OCI-LY7 (cell line): ENCODE measurements around the gene OGDH. TPM values are rescaled to one million over a fixed set of nuclear protein-coding genes. Genes with fewer than 3 reads are reported as not detected.

Experiments used
- BruUV-seq: library from RNA; stranded (reverse); fragments of 400-500 nt; replicated peaks from 2 replicates; lab custom pipeline; 2021; lab: Mats Ljungman, UMichigan
- CTCF ChIA-PET: fragments of 300-600 bp; sonication (Branson Sonifier 250); formaldehyde crosslinking; loops from one replicate; lab custom pipeline; 2022; ENCODE audit warnings: antibody characterized with exemption; ENCODE audit not compliant: unreplicated experiment; lab: Charles Lee
- POLR2A ChIA-PET: fragments of 300-600 bp; sonication (Branson Sonifier 250); formaldehyde crosslinking; loops from one replicate; lab custom pipeline; 2022; ENCODE audit warnings: antibody characterized with exemption; lab: Charles Lee
- DNase-seq: peaks from one replicate; pipeline ENCODE4 v3.0.0-alpha.2; 2015; ENCODE audit warnings: low spot score
- H2AFZ ChIP-seq: fragments of 200-600 bp; sonication (generic), shearing (Covaris generic); 2 replicates; pipeline ENCODE4 v1.6.1; 2014; ENCODE audit warnings: mild to moderate bottlenecking, antibody characterized with exemption, low read length, moderate library complexity
- H3K27ac ChIP-seq: fragments of 200-600 bp; sonication (generic); 2 replicates; pipeline ENCODE4 v1.5.1; 2014; ENCODE audit warnings: mixed run types, low read depth, mild to moderate bottlenecking, moderate library complexity, low read length, inconsistent platforms; ENCODE audit not compliant: poor library complexity, severe bottlenecking
- H3K36me3 ChIP-seq: fragments of 200-600 bp; sonication (generic); 2 replicates; pipeline ENCODE4 v1.6.1; 2014; ENCODE audit warnings: mild to moderate bottlenecking, antibody characterized with exemption, low read length, moderate library complexity, mixed read lengths; ENCODE audit not compliant: insufficient read depth
- H3K4me1 ChIP-seq: fragments of 200-600 bp; sonication (generic); 2 replicates; pipeline ENCODE4 v1.5.1; 2014; ENCODE audit warnings: mild to moderate bottlenecking, low read length; ENCODE audit not compliant: insufficient read depth, poor library complexity, severe bottlenecking
- H3K4me2 ChIP-seq: fragments of 200-600 bp; sonication (generic); 2 replicates; pipeline ENCODE4 v1.6.1; 2014; ENCODE audit warnings: mild to moderate bottlenecking, low read length
- H3K4me3 ChIP-seq: fragments of 200-600 bp; sonication (generic); 2 replicates; pipeline ENCODE4 v1.5.1; 2014; ENCODE audit warnings: mild to moderate bottlenecking, low read depth, low read length; ENCODE audit not compliant: poor library complexity, severe bottlenecking
- H3K79me2 ChIP-seq: fragments of 200-600 bp; sonication (generic); 2 replicates; pipeline ENCODE4 v1.6.1; 2016; ENCODE audit warnings: low read depth, mild to moderate bottlenecking, low read length, moderate library complexity, mixed read lengths; ENCODE audit not compliant: insufficient read depth
- H3K9me2 ChIP-seq: fragments of 200-600 bp; sonication (generic); 2 replicates; pipeline ENCODE4 v1.6.1; 2016; ENCODE audit warnings: mild to moderate bottlenecking, low read length, mixed read lengths; ENCODE audit not compliant: insufficient read depth
- H3K9me3 ChIP-seq: fragments of 200-600 bp; sonication (generic); 2 replicates; pipeline ENCODE4 v1.6.1; 2014; ENCODE audit warnings: mild to moderate bottlenecking, mixed run types, low read length, mixed read lengths
- H4K20me1 ChIP-seq: fragments of 200-600 bp; sonication (generic); 2 replicates; pipeline ENCODE4 v1.6.1; 2014; ENCODE audit warnings: mild to moderate bottlenecking, antibody characterized with exemption, low read length, moderate library complexity, mixed read lengths; ENCODE audit not compliant: insufficient read depth
- EZH2phosphoT487 ChIP-seq: fragments of 200-600 bp; sonication (generic); IDR thresholded peaks from 2 replicates; pipeline ENCODE4 v1.6.1; 2018; ENCODE audit warnings: low read depth, borderline replicate concordance, mild to moderate bottlenecking, mixed run types, antibody characterized with exemption, low read length, moderate library complexity, mixed read lengths
- intact Hi-C: fragments of 100-400 bp; cut with micrococcal nuclease; formaldehyde crosslinking; loops from one replicate; pipeline ENCODE4 v1.10.0; 2022; ENCODE audit not compliant: unreplicated experiment
- total RNA-seq, 2 experiments: library from RNA; depleted of rRNA in 1 of 2; stranded (reverse); fragments of >200 nt in 1 of 2; shearing (Covaris generic) in 1 of 2; gene quantifications; 2 replicates each; pipeline ENCODE4 v1.2.3, GENCODE V29; 2014 to 2022
- TF ChIP-seq, protein P1 (sequence below): fragments of 200-600 bp; sonication (generic); conservative IDR thresholded peaks from 2 replicates; pipeline ENCODE4 v1.5.1; 2014; ENCODE audit warnings: mild to moderate bottlenecking, antibody characterized with exemption, low read length, moderate library complexity, mixed read lengths

OGDH gene
- total RNA-seq, 2 experiments from 2014 or later, result 47.6 to 70.9 TPM

- POLR2A ChIA-PET, result interaction anchor here (1.0 kb wide), 1 partner anchor 10 kb away, joined by 6 read pairs; the partner anchor contains the start of gene DDX56
- no peak overlapping the region for H3K4me3 ChIP-seq
These were observed 43.2 kb upstream of the OGDH start for GRCh38 chr7:44563171-44563679.

DNA sequence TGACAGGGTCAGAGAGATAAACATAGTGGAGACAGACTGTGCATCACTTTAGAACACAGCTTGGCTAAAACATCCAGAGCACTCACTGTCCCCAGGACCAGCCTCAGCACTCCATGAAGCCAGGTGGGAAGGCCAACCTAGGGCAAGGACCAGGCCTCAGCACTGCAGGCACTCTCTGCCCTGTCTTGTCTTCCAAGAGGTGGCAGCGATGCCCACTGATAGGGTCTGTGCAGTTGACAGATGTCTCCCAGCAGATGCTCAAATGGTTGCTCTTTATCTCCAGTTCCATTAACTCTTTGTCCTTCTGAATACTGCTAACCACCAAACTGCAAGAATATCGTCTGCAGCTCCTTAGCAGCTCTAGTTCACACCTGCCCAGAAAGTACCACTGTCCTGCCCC lies 41.8 kb upstream of the OGDH start:
- Histone ChIP-seq H4K20me1 (no peaks in the 10 kb centered on the region; the same call in 1 of the 2 replicates), H3K4me3 (no peak overlapping the region), H3K9me3 (no peaks in the 10 kb centered on the region), H3K36me3 (peaks cover 61% of the 10 kb centered on the region), H3K4me1 (no peaks in the 10 kb centered on the region), H3K79me2 (no peaks in the 10 kb centered on the region), H3K4me2 (no peak overlapping the region), H3K27ac (no peak overlapping the region), H3K9me2 (no peaks in the 10 kb centered on the region), H2AFZ (no peak overlapping the region)
- TF ChIP-seq EZH2phosphoT487, result no peak
- TF ChIP-seq, protein P1, sequence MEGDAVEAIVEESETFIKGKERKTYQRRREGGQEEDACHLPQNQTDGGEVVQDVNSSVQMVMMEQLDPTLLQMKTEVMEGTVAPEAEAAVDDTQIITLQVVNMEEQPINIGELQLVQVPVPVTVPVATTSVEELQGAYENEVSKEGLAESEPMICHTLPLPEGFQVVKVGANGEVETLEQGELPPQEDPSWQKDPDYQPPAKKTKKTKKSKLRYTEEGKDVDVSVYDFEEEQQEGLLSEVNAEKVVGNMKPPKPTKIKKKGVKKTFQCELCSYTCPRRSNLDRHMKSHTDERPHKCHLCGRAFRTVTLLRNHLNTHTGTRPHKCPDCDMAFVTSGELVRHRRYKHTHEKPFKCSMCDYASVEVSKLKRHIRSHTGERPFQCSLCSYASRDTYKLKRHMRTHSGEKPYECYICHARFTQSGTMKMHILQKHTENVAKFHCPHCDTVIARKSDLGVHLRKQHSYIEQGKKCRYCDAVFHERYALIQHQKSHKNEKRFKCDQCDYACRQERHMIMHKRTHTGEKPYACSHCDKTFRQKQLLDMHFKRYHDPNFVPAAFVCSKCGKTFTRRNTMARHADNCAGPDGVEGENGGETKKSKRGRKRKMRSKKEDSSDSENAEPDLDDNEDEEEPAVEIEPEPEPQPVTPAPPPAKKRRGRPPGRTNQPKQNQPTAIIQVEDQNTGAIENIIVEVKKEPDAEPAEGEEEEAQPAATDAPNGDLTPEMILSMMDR, result no peak
- DNase-seq, result no peak
- no TSS peak for BruUV-seq
- ChIA-PET CTCF (interaction anchor here (0.6 to 2.2 kb wide), 6 partner anchors 8 to 571 kb away, joined by 3 to 8 read pairs (median 5); no protein-coding TSS in a partner anchor), POLR2A (interaction anchor here (0.9 to 1.9 kb wide), 3 partner anchors 9 to 73 kb away, joined by 3 to 8 read pairs (median 5); partner anchors contain the start of gene DDX56)
- intact Hi-C loops, result loop anchor here (1.0 to 5.0 kb wide), 4 partner anchors 72 to 323 kb away; partner anchors contain the start of gene NUDCD3

More at GRCh38 chr7:44563171-44563679, 43.2 kb upstream of the OGDH start:
- intact Hi-C loops, result no loop called here
- Histone ChIP-seq H3K36me3 (peaks cover 48% of the 10 kb centered on the region), H3K9me3 (no peaks in the 10 kb centered on the region), H3K4me1 (no peaks in the 10 kb centered on the region), H3K4me2 (no peak overlapping the region), H3K9me2 (no peaks in the 10 kb centered on the region), H3K79me2 (no peaks in the 10 kb centered on the region), H3K27ac (no peak overlapping the region), H4K20me1 (no peaks in the 10 kb centered on the region; the same call in 1 of the 2 replicates), H2AFZ (no peak overlapping the region)
- no TSS peak for BruUV-seq
- TF ChIP-seq EZH2phosphoT487, result no peak
- TF ChIP-seq, protein P1, result no peak
- no peak for DNase-seq
- CTCF ChIA-PET, result no interaction called here
